HCT116 (cell line): ENCODE results near the gene ADNP2.

ENCODE experiments used
- CTCF ChIP-seq, 3 experiments: fragments of 200-600 bp in 1 of 3; sonication (generic) in 1 of 3; IDR thresholded peaks in 2 of 3; conservative IDR thresholded peaks in 1 of 3; 2 replicates each; pipeline ENCODE4 v1.5.1; 2012 to 2017; ENCODE audit warnings: low read depth in 2 of 3, low read length in 2 of 3, antibody characterized with exemption in 1 of 3, borderline replicate concordance in 1 of 3, control low read depth in 1 of 3, mild to moderate bottlenecking in 1 of 3, mixed read lengths in 1 of 3, mixed run types in 1 of 3, moderate library complexity in 1 of 3; ENCODE audit not compliant: insufficient read depth in 1 of 3
- POLR2A ChIP-seq: IDR thresholded peaks from 2 replicates; pipeline ENCODE4 v1.7.0; 2011; ENCODE audit warnings: borderline replicate concordance; ENCODE audit not compliant: insufficient read depth, insufficient read length; ENCODE audit errors: extremely low read depth

GRCh38 chr18:80154293-80154692 lies 45.2 kb downstream of the ADNP2 start:
- TF ChIP-seq CTCF (IDR thresholded peaks at IDR 0.05 in 2 of 3, conservative IDR thresholded peaks at IDR 0.05 in 1 of 3; ENCODE audit: borderline replicate concordance in 1 of 3, insufficient read depth in 1 of 3, low read depth in 2 of 3, low read length in 2 of 3): peak; percentile 15 to 65 (median 52); a peak in 5 of 6 replicates
- no peak for TF ChIP-seq POLR2A
